Measurements from ENCODE around the gene KREMEN1.

GRCh38 chr22:29054251-29054767 lies 18.5 kb upstream of the KREMEN1 start:
- TF ChIP-seq CTCF (IDR thresholded peaks at IDR 0.05; ENCODE audit: low read depth, low read length) (no peak), POLR2A (IDR thresholded peaks at IDR 0.05; ENCODE audit: extremely low read depth, insufficient read length) (no peak), MYC (IDR thresholded peaks at IDR 0.05; ENCODE audit: low read depth, low read length) (no peak), MAX (IDR thresholded peaks at IDR 0.05; ENCODE audit: low read depth, low read length) (no peak)

Data from NB4 (cell line).